Measurements from ENCODE around the gene CTIF. TPM values are rescaled to one million over a fixed set of nuclear protein-coding genes. Genes with fewer than 3 reads are reported as not detected.

CTIF gene
- total and polyA plus RNA-seq, 4 donors = 10.6 to 26.7 (median 12.3) TPM

DNA sequence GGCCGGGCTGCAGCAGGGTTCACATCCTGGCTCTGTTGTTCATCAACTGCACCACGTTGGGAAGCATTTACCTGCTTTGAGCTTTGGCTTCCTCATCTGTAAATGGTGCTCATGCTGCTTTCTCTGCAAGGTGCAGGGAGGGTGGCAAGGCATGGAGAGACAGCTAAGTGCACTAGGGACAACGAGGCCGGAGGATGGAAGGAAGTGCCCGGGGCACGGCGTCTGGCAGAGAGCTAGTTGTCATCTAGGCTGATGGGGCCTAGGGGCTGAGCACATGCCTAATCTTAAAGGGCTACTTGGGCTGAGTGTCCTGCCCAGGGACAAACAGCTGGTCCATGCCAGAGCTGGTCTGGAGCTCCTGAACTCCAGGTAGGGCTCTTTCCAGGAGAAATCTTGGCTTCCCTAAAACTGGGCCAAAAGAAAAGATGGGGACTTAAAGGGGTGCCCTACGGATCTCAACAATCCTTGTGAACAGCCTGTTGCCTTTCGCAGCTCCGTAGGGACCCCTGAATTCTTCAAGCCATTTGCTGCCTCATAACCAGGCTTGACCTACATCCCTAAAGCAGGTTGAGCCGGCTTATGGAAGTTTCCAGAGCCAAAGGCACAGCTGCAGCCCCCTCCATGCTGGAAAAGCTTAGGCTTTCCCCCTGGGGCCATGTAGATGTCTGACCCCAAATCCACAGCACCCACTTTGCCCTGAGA, 281.1 kb downstream of the CTIF start:
- no peaks in the 10 kb centered on the region for H3K27me3 ChIP-seq (ENCODE audit: control insufficient read depth in 4 of 4, insufficient read depth in 4 of 4, low read length in 3 of 4)

DNA sequence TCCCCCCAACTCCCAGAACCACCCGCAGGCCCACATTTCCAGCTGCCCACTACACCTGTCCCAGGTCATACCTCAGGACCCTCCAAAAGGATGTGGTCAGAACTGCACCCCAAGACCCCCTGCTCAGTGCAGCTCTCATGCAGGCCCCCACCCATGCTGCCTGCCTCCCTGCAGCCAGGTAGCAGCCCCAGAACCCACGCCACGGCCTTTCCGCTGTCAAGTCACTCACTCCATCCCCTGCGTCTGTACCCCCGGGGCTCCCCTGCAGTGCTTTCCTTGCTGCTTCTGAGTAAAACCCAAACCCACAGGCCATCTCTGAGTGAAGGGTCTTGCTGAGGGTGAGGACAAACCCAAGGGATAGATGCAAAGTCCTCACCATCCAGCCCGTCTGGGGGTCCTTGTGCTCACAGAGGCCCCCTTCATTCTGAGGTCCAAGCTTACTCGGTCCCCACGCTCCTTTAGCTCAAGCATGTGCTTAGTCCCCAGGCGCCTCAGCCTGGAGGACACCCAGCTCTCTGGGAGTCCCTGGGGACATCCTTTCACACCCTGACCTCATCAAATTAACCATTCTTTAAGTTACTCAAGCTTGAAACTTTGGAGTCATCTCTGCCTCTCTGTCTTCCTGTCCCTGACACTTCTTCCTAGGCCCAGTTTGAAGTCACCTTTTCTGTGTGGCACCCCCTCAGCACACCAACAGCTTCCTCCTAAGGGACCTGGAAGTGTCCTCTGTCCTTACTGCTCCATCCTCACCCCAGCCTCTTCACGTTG, 281.8 kb downstream of the CTIF start:
- no peak for DNase-seq (ENCODE audit: low spot score)
- peaks cover 0 to 3% (median 1%) of the 10 kb centered on the region in 4 donors for H3K36me3 ChIP-seq (ENCODE audit: control insufficient read depth in 4 of 4, insufficient read depth in 3 of 4, low read depth in 1 of 4, low read length in 3 of 4)
- H3K9ac ChIP-seq (ENCODE audit: low read depth in 1 of 2, low read length in 2 of 2) = no peak overlapping the region
- 95% methylated on average over 11 of the region's 11 CpGs for WGBS
- H3K27ac ChIP-seq (ENCODE audit: low read depth in 1 of 2, low read length in 2 of 2) = no peak overlapping the region
- peaks cover 0 to 4% (median 0%) of the 10 kb centered on the region in 4 donors for H3K9me3 ChIP-seq (ENCODE audit: control insufficient read depth in 4 of 4, low read length in 3 of 4)
- no peak overlapping the region for H3K4me3 ChIP-seq (ENCODE audit: low read depth in 1 of 3, low read length in 3 of 3)
- no peaks in the 10 kb centered on the region for H3K27me3 ChIP-seq (ENCODE audit: control insufficient read depth in 4 of 4, insufficient read depth in 4 of 4, low read length in 3 of 4)
- peaks cover 0 to 8% (median 5%) of the 10 kb centered on the region in 4 donors for H3K4me1 ChIP-seq (ENCODE audit: control insufficient read depth in 4 of 4, insufficient read depth in 4 of 4, low read length in 3 of 4)
- TF ChIP-seq FOXA2 (IDR thresholded peaks at IDR 0.05) (no peak), YY1 (IDR thresholded peaks at IDR 0.05) (no peak), GABPA (IDR thresholded peaks at IDR 0.05 in 1 of 2, conservative IDR thresholded peaks at IDR 0.05 in 1 of 2) (no peak), HNF4A (conservative IDR thresholded peaks at IDR 0.05) (no peak), TAF1 (conservative IDR thresholded peaks at IDR 0.05) (no peak), RXRA (IDR thresholded peaks at IDR 0.05) (no peak), HNF4G (IDR thresholded peaks at IDR 0.05) (no peak), JUND (IDR thresholded peaks at IDR 0.05) (no peak), FOXA1 (IDR thresholded peaks at IDR 0.05) (no peak), NR2F2 (IDR thresholded peaks at IDR 0.05) (no peak)
- TF ChIP-seq, protein P1, sequence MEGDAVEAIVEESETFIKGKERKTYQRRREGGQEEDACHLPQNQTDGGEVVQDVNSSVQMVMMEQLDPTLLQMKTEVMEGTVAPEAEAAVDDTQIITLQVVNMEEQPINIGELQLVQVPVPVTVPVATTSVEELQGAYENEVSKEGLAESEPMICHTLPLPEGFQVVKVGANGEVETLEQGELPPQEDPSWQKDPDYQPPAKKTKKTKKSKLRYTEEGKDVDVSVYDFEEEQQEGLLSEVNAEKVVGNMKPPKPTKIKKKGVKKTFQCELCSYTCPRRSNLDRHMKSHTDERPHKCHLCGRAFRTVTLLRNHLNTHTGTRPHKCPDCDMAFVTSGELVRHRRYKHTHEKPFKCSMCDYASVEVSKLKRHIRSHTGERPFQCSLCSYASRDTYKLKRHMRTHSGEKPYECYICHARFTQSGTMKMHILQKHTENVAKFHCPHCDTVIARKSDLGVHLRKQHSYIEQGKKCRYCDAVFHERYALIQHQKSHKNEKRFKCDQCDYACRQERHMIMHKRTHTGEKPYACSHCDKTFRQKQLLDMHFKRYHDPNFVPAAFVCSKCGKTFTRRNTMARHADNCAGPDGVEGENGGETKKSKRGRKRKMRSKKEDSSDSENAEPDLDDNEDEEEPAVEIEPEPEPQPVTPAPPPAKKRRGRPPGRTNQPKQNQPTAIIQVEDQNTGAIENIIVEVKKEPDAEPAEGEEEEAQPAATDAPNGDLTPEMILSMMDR (IDR thresholded peaks at IDR 0.05; ENCODE audit: low read depth, low read length, missing input control) = no peak
- TF ChIP-seq, protein P2, sequence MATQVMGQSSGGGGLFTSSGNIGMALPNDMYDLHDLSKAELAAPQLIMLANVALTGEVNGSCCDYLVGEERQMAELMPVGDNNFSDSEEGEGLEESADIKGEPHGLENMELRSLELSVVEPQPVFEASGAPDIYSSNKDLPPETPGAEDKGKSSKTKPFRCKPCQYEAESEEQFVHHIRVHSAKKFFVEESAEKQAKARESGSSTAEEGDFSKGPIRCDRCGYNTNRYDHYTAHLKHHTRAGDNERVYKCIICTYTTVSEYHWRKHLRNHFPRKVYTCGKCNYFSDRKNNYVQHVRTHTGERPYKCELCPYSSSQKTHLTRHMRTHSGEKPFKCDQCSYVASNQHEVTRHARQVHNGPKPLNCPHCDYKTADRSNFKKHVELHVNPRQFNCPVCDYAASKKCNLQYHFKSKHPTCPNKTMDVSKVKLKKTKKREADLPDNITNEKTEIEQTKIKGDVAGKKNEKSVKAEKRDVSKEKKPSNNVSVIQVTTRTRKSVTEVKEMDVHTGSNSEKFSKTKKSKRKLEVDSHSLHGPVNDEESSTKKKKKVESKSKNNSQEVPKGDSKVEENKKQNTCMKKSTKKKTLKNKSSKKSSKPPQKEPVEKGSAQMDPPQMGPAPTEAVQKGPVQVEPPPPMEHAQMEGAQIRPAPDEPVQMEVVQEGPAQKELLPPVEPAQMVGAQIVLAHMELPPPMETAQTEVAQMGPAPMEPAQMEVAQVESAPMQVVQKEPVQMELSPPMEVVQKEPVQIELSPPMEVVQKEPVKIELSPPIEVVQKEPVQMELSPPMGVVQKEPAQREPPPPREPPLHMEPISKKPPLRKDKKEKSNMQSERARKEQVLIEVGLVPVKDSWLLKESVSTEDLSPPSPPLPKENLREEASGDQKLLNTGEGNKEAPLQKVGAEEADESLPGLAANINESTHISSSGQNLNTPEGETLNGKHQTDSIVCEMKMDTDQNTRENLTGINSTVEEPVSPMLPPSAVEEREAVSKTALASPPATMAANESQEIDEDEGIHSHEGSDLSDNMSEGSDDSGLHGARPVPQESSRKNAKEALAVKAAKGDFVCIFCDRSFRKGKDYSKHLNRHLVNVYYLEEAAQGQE (IDR thresholded peaks at IDR 0.05) = no peak
- TF ChIP-seq, protein P3, sequence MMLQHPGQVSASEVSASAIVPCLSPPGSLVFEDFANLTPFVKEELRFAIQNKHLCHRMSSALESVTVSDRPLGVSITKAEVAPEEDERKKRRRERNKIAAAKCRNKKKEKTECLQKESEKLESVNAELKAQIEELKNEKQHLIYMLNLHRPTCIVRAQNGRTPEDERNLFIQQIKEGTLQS (IDR thresholded peaks at IDR 0.05) = no peak
- TF ChIP-seq, protein P4, sequence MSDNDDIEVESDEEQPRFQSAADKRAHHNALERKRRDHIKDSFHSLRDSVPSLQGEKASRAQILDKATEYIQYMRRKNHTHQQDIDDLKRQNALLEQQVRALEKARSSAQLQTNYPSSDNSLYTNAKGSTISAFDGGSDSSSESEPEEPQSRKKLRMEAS (IDR thresholded peaks at IDR 0.05) = no peak

More for the DNA sequence above, 281.1 kb downstream of the CTIF start:
- peaks cover 0 to 8% (median 5%) of the 10 kb centered on the region in 4 donors for H3K4me1 ChIP-seq (ENCODE audit: control insufficient read depth in 4 of 4, insufficient read depth in 4 of 4, low read length in 3 of 4)
- no peak for DNase-seq (ENCODE audit: low spot score)
- WGBS = 95% methylated on average over 11 of the region's 11 CpGs
- H3K4me3 ChIP-seq (ENCODE audit: low read depth in 1 of 3, low read length in 3 of 3) = no peak overlapping the region
- H3K27ac ChIP-seq (ENCODE audit: low read depth in 1 of 2, low read length in 2 of 2) = peak overlapping the region in 1 of 2 donors; percentile 39
- TF ChIP-seq, protein P4 (IDR thresholded peaks at IDR 0.05) = no peak
- TF ChIP-seq NR2F2 (IDR thresholded peaks at IDR 0.05) (no peak), RAD21 (IDR thresholded peaks at IDR 0.05) (no peak), SP1 (IDR thresholded peaks at IDR 0.05) (no peak), FOXA2 (IDR thresholded peaks at IDR 0.05) (no peak), YY1 (IDR thresholded peaks at IDR 0.05) (no peak), GABPA (IDR thresholded peaks at IDR 0.05 in 1 of 2, conservative IDR thresholded peaks at IDR 0.05 in 1 of 2) (no peak), HNF4A (conservative IDR thresholded peaks at IDR 0.05) (no peak)
- TF ChIP-seq, protein P1 (IDR thresholded peaks at IDR 0.05; ENCODE audit: low read depth, low read length, missing input control) = no peak
- TF ChIP-seq, protein P5, sequence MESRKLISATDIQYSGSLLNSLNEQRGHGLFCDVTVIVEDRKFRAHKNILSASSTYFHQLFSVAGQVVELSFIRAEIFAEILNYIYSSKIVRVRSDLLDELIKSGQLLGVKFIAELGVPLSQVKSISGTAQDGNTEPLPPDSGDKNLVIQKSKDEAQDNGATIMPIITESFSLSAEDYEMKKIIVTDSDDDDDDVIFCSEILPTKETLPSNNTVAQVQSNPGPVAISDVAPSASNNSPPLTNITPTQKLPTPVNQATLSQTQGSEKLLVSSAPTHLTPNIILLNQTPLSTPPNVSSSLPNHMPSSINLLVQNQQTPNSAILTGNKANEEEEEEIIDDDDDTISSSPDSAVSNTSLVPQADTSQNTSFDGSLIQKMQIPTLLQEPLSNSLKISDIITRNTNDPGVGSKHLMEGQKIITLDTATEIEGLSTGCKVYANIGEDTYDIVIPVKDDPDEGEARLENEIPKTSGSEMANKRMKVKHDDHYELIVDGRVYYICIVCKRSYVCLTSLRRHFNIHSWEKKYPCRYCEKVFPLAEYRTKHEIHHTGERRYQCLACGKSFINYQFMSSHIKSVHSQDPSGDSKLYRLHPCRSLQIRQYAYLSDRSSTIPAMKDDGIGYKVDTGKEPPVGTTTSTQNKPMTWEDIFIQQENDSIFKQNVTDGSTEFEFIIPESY (IDR thresholded peaks at IDR 0.05) = no peak
- H3K9ac ChIP-seq (ENCODE audit: low read depth in 1 of 2, low read length in 2 of 2) = no peak overlapping the region
- H3K9me3 ChIP-seq (ENCODE audit: control insufficient read depth in 4 of 4, low read length in 3 of 4) = peaks cover 0 to 4% (median 0%) of the 10 kb centered on the region in 4 donors
- peaks cover 0 to 3% (median 1%) of the 10 kb centered on the region in 4 donors for H3K36me3 ChIP-seq (ENCODE audit: control insufficient read depth in 4 of 4, insufficient read depth in 3 of 4, low read depth in 1 of 4, low read length in 3 of 4)

All from liver (tissue), 9 donors.